DOHH2 (cell line): ENCODE data around the gene WNT8A.

ENCODE experiments used
- H3F3A ChIP-seq: fragments of 200-600 bp; sonication (generic), shearing (Covaris generic); 2 replicates; pipeline ENCODE4 v1.6.0; 2016; ENCODE audit warnings: antibody characterized with exemption, mild to moderate bottlenecking; ENCODE audit not compliant: control insufficient read depth, insufficient read depth
- H3K27ac ChIP-seq: fragments of 200-600 bp; sonication (generic); 2 replicates; pipeline ENCODE4 v1.5.1; 2014; ENCODE audit warnings: low read depth, mild to moderate bottlenecking, low read length, moderate library complexity
- H3K27me3 ChIP-seq: fragments of 200-600 bp; sonication (generic); 2 replicates; pipeline ENCODE4 v1.6.1; 2014; ENCODE audit warnings: mild to moderate bottlenecking, low read length, mixed read lengths; ENCODE audit not compliant: control insufficient read depth
- H3K36me3 ChIP-seq: fragments of 200-600 bp; sonication (generic); 2 replicates; pipeline ENCODE4 v1.6.1; 2014; ENCODE audit warnings: mild to moderate bottlenecking, low read length, moderate library complexity, mixed read lengths; ENCODE audit not compliant: control insufficient read depth
- H3K4me1 ChIP-seq: fragments of 200-600 bp; sonication (generic); 2 replicates; pipeline ENCODE4 v1.6.1; 2014; ENCODE audit warnings: mild to moderate bottlenecking, low read length, mixed read lengths; ENCODE audit not compliant: control insufficient read depth
- H3K4me2 ChIP-seq: fragments of 200-600 bp; sonication (generic); 2 replicates; pipeline ENCODE4 v1.6.0; 2014; ENCODE audit warnings: mild to moderate bottlenecking, low read length, moderate library complexity
- H3K4me3 ChIP-seq: fragments of 200-600 bp; sonication (generic); 2 replicates; pipeline ENCODE4 v1.5.1; 2014; ENCODE audit warnings: mild to moderate bottlenecking, low read length, mixed read lengths
- H3K79me2 ChIP-seq: fragments of 200-600 bp; sonication (generic); 2 replicates; pipeline ENCODE4 v1.6.1; 2014; ENCODE audit warnings: mild to moderate bottlenecking, low read length, mixed read lengths; ENCODE audit not compliant: control insufficient read depth
- H3K9me2 ChIP-seq: fragments of 200-600 bp; sonication (generic); replicated peaks from 2 replicates; pipeline ENCODE4 v1.6.1; 2014; ENCODE audit warnings: mild to moderate bottlenecking, low read length, mixed read lengths; ENCODE audit not compliant: control insufficient read depth
- H3K9me3 ChIP-seq: fragments of 200-600 bp; sonication (generic); 2 replicates; pipeline ENCODE4 v1.6.1; 2014; ENCODE audit warnings: antibody characterized with exemption, low read length, mixed read lengths; ENCODE audit not compliant: control insufficient read depth, insufficient read depth
- H4K20me1 ChIP-seq: fragments of 200-600 bp; sonication (generic); 2 replicates; pipeline ENCODE4 v1.6.0; 2014; ENCODE audit warnings: low read depth, mild to moderate bottlenecking, antibody characterized with exemption, low read length, moderate library complexity; ENCODE audit not compliant: control insufficient read depth, insufficient read depth
- CTCF ChIP-seq: fragments of 200-600 bp; sonication (generic); IDR thresholded peaks from one replicate; pipeline ENCODE4 v1.5.1; 2014; ENCODE audit warnings: antibody characterized with exemption, mild to moderate bottlenecking, low read depth, low read length; ENCODE audit not compliant: poor library complexity, severe bottlenecking
- EZH2phosphoT487 ChIP-seq: fragments of 200-600 bp; sonication (generic); IDR thresholded peaks from 2 replicates; pipeline ENCODE4 v1.6.1; 2017; ENCODE audit warnings: borderline replicate concordance, mild to moderate bottlenecking, antibody characterized with exemption, low read length, moderate library complexity, mixed read lengths

WNT8A gene

DNA sequence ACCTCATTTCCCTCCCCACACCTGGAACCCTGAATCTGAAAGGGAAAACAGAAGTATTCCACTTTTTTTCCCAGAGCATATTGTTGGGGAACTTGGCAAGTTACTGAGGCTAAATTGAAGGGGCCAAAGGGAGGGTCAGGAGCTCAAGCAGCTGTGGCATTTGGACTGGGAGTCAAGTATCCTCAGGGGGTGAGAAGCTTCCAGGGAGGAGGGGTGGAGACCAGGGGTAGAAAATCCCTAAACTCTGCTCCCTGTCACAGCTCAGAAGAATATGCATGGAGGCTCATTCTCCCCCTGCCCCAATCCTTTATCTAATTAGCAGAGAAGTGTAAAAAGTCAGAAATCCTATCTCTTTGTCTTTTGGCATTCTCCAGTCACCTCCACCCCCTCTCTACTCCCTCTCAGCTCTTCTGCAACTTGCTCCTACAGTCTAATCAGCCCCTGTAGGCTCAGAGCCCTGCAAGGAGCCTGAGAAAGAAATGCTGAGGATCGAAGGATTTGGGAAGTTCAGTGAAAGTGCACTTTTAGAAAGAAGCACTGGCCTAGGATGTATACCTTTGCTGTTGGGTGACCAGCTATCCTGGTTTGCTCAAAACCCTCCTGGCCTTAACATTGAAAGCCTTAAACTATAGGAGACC lies 5.7 kb upstream of the WNT8A start:
- H3K4me1 ChIP-seq: peaks cover 10% of the 10 kb centered on the region
- no peak for TF ChIP-seq EZH2phosphoT487
- no peak for TF ChIP-seq CTCF
- H3K36me3 ChIP-seq: no peaks in the 10 kb centered on the region
- H3K27ac ChIP-seq: no peak overlapping the region
- H3K9me3 ChIP-seq: no peaks in the 10 kb centered on the region
- no peaks in the 10 kb centered on the region for H3K9me2 ChIP-seq
- H3K4me3 ChIP-seq: no peak overlapping the region
- no peaks in the 10 kb centered on the region for H4K20me1 ChIP-seq
- H3K4me2 ChIP-seq: no peak overlapping the region
- peaks cover 4% of the 10 kb centered on the region; the same call in 1 of the 2 replicates for H3F3A ChIP-seq
- peaks cover 2% of the 10 kb centered on the region; the same call in 1 of the 2 replicates for H3K27me3 ChIP-seq
- H3K79me2 ChIP-seq: no peaks in the 10 kb centered on the region

- H3K79me2 ChIP-seq: no peaks in the 10 kb centered on the region
- H3K9me3 ChIP-seq: no peaks in the 10 kb centered on the region
- H3K36me3 ChIP-seq: no peaks in the 10 kb centered on the region
- no peak overlapping the region for H3K27ac ChIP-seq
- TF ChIP-seq CTCF (peak; percentile 39), EZH2phosphoT487 (no peak)
- H4K20me1 ChIP-seq: no peaks in the 10 kb centered on the region
- peaks cover 2% of the 10 kb centered on the region; the same call in 1 of the 2 replicates for H3K27me3 ChIP-seq
- H3K4me2 ChIP-seq: no peak overlapping the region
- no peaks in the 10 kb centered on the region for H3F3A ChIP-seq
- no peaks in the 10 kb centered on the region for H3K9me2 ChIP-seq
- peaks cover 10% of the 10 kb centered on the region for H3K4me1 ChIP-seq
- no peak overlapping the region for H3K4me3 ChIP-seq
Measured at GRCh38 chr5:138082033-138082432, 1.8 kb upstream of the WNT8A start.

DNA sequence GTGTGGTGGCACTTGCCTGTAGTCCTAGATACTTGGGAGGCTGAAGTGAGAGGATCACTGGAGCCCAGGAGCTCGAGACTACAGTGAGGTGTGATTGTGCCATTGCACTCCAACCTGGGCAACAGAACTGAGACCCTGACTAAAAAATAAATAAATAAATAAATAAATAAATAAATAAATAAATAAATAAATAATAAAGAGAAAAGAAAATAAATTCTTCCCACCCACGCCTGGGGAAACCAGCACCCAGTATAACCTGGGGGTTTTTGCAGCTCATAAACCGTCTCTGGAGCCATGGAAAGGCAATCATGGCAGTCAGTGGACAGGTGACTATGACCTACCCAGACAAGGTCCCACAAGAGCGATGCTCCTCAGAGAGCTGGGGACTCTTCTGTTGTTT lies 7.9 kb downstream of the WNT8A start:
- TF ChIP-seq CTCF (no peak), EZH2phosphoT487 (no peak)
- Histone ChIP-seq H3K27me3 (peaks cover 18% of the 10 kb centered on the region), H3K4me1 (no peaks in the 10 kb centered on the region), H3K27ac (no peak overlapping the region), H4K20me1 (no peaks in the 10 kb centered on the region), H3K4me2 (no peak overlapping the region), H3F3A (no peaks in the 10 kb centered on the region), H3K79me2 (no peaks in the 10 kb centered on the region), H3K4me3 (no peak overlapping the region), H3K36me3 (no peaks in the 10 kb centered on the region), H3K9me2 (no peaks in the 10 kb centered on the region), H3K9me3 (no peaks in the 10 kb centered on the region)
